GM15510 (cell line): ENCODE results near the gene NFKBIB.

ENCODE experiments used
- POLR2A ChIP-seq: IDR thresholded peaks from 3 replicates; pipeline ENCODE4 v1.6.1; 2011; ENCODE audit warnings: borderline replicate concordance; ENCODE audit not compliant: insufficient read length; ENCODE audit errors: extremely low read depth

The NFKBIB gene

DNA sequence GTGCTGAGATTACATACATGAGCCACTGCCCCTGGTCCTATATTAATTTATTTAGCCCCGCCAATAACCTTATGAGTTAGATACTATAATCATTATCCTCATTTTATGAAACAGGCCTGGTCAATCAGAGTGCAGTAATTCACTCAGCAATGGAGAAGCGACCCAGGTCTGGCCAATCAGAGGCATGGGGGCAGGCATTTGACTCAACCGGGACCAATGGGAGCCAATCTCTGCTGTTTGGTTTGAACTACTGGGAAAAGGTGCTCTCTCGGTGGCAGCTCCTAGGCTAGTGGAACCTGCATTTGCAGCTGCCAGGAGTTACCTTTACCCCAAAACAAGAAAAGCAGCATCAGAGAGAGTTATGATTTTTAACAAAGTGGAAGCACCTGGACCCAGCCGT is 6.9 kb upstream of the NFKBIB start:
- TF ChIP-seq POLR2A, result no peak

DNA sequence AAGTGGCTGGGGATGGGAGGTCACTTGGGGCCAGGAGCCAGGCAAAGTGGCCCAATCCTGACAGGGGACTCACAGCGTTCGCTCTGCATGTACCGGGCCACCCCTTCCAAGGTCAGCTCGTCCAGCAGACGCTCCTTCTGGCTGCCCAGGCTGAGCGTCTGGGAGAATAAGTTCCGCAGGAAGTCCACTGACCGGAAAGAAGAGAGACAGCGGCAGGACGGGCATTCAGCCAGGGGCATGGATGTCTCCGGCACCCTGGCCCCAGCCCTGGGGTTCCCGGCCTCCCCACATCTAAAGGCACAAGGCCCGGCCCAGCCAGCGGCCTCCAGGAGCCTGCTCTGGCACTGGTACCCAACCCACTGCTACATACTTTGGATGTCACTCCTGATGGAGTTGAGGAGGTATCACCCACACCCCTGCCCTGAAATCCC is 6.4 kb upstream of the NFKBIB start:
- TF ChIP-seq POLR2A, result no peak

DNA sequence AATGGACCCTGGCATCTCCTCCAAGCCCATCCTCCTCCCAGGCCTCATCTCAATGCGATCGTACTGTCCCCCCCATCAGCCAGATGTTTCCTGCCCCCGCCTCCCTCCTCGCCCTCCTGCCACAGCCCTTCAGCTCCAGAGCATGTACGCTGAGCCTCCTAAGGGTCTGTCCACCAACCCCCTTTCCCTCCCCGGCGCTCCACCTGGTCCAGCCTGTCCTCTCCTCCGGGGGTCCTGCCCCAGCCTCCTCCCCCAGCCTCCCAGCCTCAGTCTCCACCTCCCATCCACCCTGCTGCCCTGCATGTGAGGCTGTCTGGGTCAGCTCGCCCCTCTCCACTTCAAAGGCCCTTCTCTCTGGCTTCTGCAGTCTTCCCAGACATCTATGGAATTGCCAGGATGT is 4.8 kb upstream of the NFKBIB start:
- TF ChIP-seq POLR2A, result no peak

GRCh38 chr19:38898788-38899446 is 852 bp upstream of the NFKBIB start:
- TF ChIP-seq POLR2A, result no peak

DNA sequence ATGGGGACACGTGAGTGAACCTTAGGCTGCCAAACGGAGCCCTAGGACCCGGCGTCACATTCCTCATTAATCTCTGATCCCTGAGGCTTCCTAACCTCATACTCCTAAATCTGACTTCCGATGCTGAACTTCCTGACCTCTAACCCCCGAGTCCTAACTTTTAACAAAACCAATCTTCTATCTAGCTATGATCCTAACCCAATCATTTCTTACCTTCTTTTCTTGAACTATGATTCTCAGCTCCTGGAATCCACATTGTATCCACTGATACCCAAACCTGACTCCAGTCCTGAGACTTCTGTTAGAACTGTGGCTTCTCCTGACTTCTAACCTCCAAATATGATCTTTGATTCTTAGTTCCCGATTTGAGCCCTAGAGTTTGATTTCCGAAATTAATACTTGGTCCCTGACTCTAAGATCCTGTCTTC is 447 bp downstream of the NFKBIB start:
- no peak for TF ChIP-seq POLR2A

DNA sequence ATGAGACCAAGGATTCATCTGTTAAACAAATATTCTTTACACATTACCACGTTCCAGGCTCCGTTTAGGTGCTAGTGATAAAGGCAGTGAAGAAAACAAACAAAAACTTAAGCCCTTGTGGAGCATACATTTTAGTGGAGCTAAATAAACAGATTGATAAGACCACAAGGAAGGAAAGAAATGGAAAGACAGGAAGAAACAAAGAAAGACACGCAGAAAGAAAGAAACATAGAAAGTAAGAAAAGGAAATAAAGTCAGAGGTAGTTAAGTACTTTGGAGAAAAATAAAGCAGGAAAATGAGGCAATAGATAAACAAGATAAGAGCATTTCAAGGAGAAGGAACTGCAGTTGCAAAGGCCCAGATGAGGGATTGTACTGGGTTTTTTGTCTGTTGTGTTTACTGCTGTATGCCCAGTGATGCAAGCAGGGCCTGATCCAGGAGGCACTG is 998 bp downstream of the NFKBIB start:
- no peak for TF ChIP-seq POLR2A

DNA sequence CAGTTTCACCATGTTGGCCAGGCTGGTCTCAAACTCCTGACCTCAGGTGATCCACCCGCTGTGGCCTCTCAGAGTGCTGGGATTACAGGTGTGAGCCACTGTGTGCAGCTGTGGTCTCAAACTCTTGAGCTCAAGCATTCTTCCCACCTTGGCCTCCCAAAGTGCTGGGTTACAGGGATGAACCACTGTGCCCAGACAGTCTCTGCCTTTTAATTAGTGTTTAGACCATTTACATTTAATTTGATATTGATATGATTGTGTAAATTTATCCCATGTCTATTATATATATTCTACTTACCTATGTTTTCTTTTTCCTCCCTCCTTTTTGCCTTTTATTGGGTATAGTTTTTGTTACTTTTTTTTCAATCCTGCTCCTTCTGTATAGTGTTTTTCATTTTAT is 1.9 kb downstream of the NFKBIB start:
- TF ChIP-seq POLR2A, result no peak

DNA sequence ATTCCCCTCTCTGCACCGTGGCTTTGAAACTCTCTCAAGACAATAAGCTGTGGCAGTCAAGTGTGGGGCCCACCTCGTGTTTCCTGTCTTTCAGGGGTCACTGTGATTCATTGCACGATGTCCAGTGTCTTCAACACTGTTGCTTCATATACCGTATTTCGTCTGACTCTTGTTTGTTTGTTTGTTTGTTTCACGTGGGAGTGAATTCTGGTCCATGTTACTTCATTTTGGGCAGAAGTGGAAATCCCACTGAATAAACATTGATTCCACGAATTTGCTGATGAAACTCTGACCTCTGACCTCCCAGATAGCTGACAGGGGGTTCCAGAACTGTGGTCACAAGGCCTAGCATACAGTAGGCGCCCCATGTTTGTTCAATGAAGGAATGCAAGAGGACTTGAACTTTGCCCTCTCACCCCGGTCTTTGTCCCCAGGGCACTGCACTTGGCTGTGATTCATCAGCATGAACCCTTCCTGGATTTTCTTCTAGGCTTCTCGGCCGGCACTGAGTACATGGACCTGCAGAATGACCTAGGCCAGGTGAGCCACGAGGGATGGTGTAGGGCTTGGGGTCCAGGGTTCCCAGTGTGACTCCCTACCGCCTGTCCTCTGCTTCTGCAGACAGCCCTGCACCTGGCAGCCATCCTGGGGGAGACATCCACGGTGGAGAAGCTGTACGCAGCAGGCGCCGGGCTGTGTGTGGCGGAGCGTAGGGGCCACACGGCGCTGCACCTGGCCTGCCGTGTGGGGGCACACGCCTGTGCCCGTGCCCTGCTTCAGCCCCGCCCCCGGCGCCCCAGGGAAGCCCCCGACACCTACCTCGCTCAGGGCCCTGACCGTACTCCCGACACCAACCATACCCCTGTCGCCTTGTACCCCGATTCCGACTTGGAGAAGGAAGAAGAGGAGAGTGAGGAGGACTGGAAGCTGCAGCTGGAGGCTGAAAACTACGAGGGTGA is 5.1 kb downstream of the NFKBIB start:
- no peak for TF ChIP-seq POLR2A

DNA sequence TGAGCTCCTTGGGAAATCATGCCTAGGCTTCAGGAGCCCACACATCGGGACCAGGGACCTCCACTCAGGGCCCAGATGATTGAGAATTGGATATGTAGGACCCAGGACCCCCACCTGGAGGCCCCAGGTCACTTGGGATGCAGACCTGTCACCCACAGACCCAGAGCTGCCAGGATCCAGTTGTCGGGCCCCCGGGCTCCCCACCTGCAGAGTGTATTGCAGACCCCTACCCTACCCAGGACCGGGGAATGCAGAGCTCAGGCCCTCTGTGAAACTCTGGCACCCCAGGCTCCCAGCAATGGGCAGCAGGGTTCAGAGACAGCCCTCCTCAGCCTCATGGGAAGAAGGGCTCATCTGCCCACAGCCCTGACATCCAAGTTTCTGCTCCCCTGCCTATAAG is 5.9 kb downstream of the NFKBIB start:
- no peak for TF ChIP-seq POLR2A

GRCh38 chr19:38907227-38907626 is 7.5 kb downstream of the NFKBIB start:
- TF ChIP-seq POLR2A, result no peak

- no peak for TF ChIP-seq POLR2A
Measured at GRCh38 chr19:38907670-38908069, 7.9 kb downstream of the NFKBIB start.

DNA sequence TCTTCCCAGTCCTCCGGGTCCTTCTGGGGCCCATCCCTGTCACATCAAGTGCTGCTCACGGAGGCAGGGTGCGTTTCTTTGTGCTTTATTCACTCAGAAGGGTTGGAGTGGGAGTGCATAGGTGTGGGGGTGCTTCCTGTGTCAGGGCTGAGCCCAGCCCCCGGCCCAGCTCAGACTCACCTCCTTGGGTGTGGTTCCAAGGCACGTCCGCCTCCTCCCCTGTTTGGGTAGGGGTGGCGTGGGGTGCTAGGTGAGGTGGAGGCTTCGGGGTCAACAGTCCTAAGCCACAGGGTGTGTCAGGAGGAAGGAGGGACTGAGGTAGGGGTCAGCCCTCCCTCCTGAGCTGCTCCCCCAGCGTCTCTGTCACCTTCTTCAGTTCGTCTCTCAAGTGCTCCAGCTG is 9.1 kb downstream of the NFKBIB start:
- TF ChIP-seq POLR2A, result no peak

GRCh38 chr19:38910488-38910887 is 10.7 kb downstream of the NFKBIB start:
- TF ChIP-seq POLR2A, result no peak

DNA sequence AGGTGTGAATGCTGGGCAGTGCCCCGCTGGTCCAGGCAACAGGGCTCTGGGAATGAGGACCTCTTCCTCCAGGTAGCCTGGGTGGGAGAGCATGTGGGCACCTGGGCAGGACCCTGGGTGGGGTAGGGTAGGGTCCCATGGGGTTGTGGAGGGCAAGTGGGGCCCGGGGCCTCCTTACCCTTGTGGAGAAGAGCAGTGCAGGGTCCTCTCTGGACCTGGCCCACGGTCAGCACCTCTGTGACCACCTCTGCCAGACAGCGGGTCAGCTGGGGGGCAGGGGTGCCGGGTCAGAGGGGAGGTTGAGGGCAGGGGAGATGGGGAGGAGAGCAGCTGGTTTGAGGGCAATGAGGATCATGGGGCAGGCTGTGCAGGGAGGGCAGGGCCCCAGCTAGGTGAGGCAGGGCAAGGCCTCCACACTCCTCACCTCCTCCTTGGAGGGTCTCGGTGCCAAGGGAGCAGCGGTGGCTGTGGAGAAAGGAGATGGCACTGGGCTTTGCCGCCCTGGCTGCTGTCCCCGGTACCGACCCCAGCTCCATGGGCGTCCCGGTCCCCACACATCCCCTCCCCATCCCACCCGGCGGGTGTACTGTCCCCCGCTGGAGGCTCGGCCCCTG is 11.7 kb downstream of the NFKBIB start:
- no peak for TF ChIP-seq POLR2A
